GM19099 (cell line): ENCODE measurements around the gene DNPH1.

Experiments used
- POLR2A ChIP-seq: IDR thresholded peaks from 3 replicates; pipeline ENCODE4 v1.6.1; 2011; ENCODE audit warnings: low read depth; ENCODE audit not compliant: insufficient read length; ENCODE audit errors: extremely low read depth

The DNPH1 gene

GRCh38 chr6:43257367-43258145 lies 28.3 kb upstream of the DNPH1 start:
- TF ChIP-seq POLR2A = no peak

GRCh38 chr6:43256670-43257366 lies 27.5 kb upstream of the DNPH1 start:
- TF ChIP-seq POLR2A = no peak

- no peak for TF ChIP-seq POLR2A
Observed at GRCh38 chr6:43255408-43256054, 26.2 kb upstream of the DNPH1 start.

- no peak for TF ChIP-seq POLR2A
Observed at GRCh38 chr6:43254846-43255245, 25.6 kb upstream of the DNPH1 start.

GRCh38 chr6:43254138-43254817 lies 25.0 kb upstream of the DNPH1 start:
- TF ChIP-seq POLR2A = no peak

GRCh38 chr6:43253401-43253800 lies 24.1 kb upstream of the DNPH1 start:
- TF ChIP-seq POLR2A = no peak

GRCh38 chr6:43250992-43251373 lies 21.7 kb upstream of the DNPH1 start:
- no peak for TF ChIP-seq POLR2A

GRCh38 chr6:43248791-43249190 lies 19.5 kb upstream of the DNPH1 start:
- TF ChIP-seq POLR2A = no peak

- TF ChIP-seq POLR2A = no peak
Observed at GRCh38 chr6:43248101-43248500, 18.8 kb upstream of the DNPH1 start.

GRCh38 chr6:43247114-43247999 lies 18.1 kb upstream of the DNPH1 start:
- TF ChIP-seq POLR2A = peak; percentile 55

- no peak for TF ChIP-seq POLR2A
Observed at GRCh38 chr6:43246301-43247113, 17.2 kb upstream of the DNPH1 start.

- TF ChIP-seq POLR2A = no peak
Observed at GRCh38 chr6:43243664-43244321, 14.5 kb upstream of the DNPH1 start.

- TF ChIP-seq POLR2A = no peak
Observed at GRCh38 chr6:43242908-43243663, 13.8 kb upstream of the DNPH1 start, which contains the start of gene TTBK1. TSS of gene TTBK1 (plus strand) at chr6:43243481. CDS start at chr6:43246661, 3,180 bp downstream.

- TF ChIP-seq POLR2A = no peak
Observed at GRCh38 chr6:43241446-43241845, 12.2 kb upstream of the DNPH1 start.
